ENCODE measurements around the gene CTSO.

GRCh38 chr4:155929833-155930232, 23.8 kb downstream of the CTSO start:
- TF ChIP-seq POLR2A (IDR thresholded peaks at IDR 0.05; ENCODE audit: low read depth, low read length) (no peak), POLR2AphosphoS5 (IDR thresholded peaks at IDR 0.05; ENCODE audit: low read depth, low read length) (no peak), PAX5 (IDR thresholded peaks at IDR 0.05; ENCODE audit: insufficient read depth, low read length, severe bottlenecking) (no peak), TAF1 (IDR thresholded peaks at IDR 0.05; ENCODE audit: low read depth, low read length) (no peak), SPI1 (IDR thresholded peaks at IDR 0.05; ENCODE audit: low read depth, low read length) (peak; percentile 55; the same call in 1 of the 2 replicates)

All from GM12891 (cell line).